Right forelimb (tissue), 1 donor: ENCODE measurements around the gene SAT2.
"Not testable (repeated sequence)": the region's sequence is repeated elsewhere in the genome, so short reads cannot be mapped to it uniquely, and the experiment has no call there.

ENCODE experiments used
- DNase-seq: peaks from one replicate; pipeline ENCODE4 v3.0.0-alpha.2; 2018

The SAT2 gene

GRCh38 chr17:7633093-7633492 lies 5.5 kb upstream of the SAT2 start:
- no peak for DNase-seq

GRCh38 chr17:7632492-7632894 lies 4.9 kb upstream of the SAT2 start:
- no peak for DNase-seq

- DNase-seq, result no peak
These were observed 4.1 kb upstream of the SAT2 start for GRCh38 chr17:7631398-7632380.

- no peak for DNase-seq
These were observed 2.4 kb upstream of the SAT2 start, which contains the start of gene SHBG for GRCh38 chr17:7629939-7630571. TSS of gene SHBG (plus strand) at chr17:7630135. CDS start at chr17:7630173, 38 bp downstream.

- DNase-seq, result no peak
These were observed 718 bp downstream of the SAT2 start for GRCh38 chr17:7626956-7627249.

GRCh38 chr17:7626307-7626706 lies 1.3 kb downstream of the SAT2 start:
- no peak for DNase-seq

GRCh38 chr17:7625749-7626148 lies 1.9 kb downstream of the SAT2 start:
- not testable (repeated sequence) for DNase-seq

- no peak for DNase-seq
These were observed 4.0 kb downstream of the SAT2 start for GRCh38 chr17:7623661-7624060.

- no peak for DNase-seq
These were observed 6.8 kb downstream of the SAT2 start for GRCh38 chr17:7620835-7621234.

GRCh38 chr17:7618608-7619007 lies 9.0 kb downstream of the SAT2 start:
- no peak for DNase-seq

- DNase-seq, result no peak
These were observed 12.3 kb downstream of the SAT2 start for GRCh38 chr17:7615265-7615747.

- peak; percentile 99 for DNase-seq
These were observed 13.0 kb downstream of the SAT2 start, which contains the start of gene FXR2 for GRCh38 chr17:7614425-7615264. TSS of gene FXR2 (minus strand) at chr17:7614897. CDS start at chr17:7614532, 365 bp downstream.

GRCh38 chr17:7613769-7614424 lies 13.7 kb downstream of the SAT2 start:
- DNase-seq, result no peak

GRCh38 chr17:7612294-7612640 lies 15.4 kb downstream of the SAT2 start:
- DNase-seq, result no peak

GRCh38 chr17:7611635-7612293 lies 15.9 kb downstream of the SAT2 start:
- DNase-seq, result no peak

GRCh38 chr17:7610641-7611040 lies 17.0 kb downstream of the SAT2 start:
- no peak for DNase-seq

GRCh38 chr17:7606280-7606679 lies 21.3 kb downstream of the SAT2 start:
- DNase-seq, result no peak

GRCh38 chr17:7597561-7597960 lies 30.1 kb downstream of the SAT2 start:
- DNase-seq, result not testable (repeated sequence)

- no peak for DNase-seq
These were observed 34.3 kb downstream of the SAT2 start for GRCh38 chr17:7593296-7593695.

- DNase-seq, result peak; percentile 38
These were observed 35.1 kb downstream of the SAT2 start for GRCh38 chr17:7592422-7593021.

- DNase-seq, result no peak
These were observed 36.0 kb downstream of the SAT2 start for GRCh38 chr17:7591596-7591995.

- DNase-seq, result peak; percentile 44
These were observed 36.9 kb downstream of the SAT2 start for GRCh38 chr17:7590743-7591142.
